GM18498 (cell line): Measurements from ENCODE around the gene ABLIM3.
A peak's percentile ranks its signal among the peaks of the same experiment; 100 is the strongest.

ENCODE experiments used
- ATAC-seq: cut with Tn5 transposase; IDR thresholded peaks from one replicate; pipeline ENCODE4 v1.9.1; 2021; ENCODE audit warnings: mild to moderate bottlenecking, moderate library complexity; ENCODE audit not compliant: unreplicated experiment

The ABLIM3 gene

GRCh38 chr5:149215478-149216090 is 74.3 kb downstream of the ABLIM3 start:
- ATAC-seq = no peak

GRCh38 chr5:149216496-149216895 is 75.2 kb downstream of the ABLIM3 start:
- ATAC-seq = no peak

- no peak for ATAC-seq
These were observed 76.0 kb downstream of the ABLIM3 start for GRCh38 chr5:149217096-149217802.

GRCh38 chr5:149217803-149218155 is 76.5 kb downstream of the ABLIM3 start:
- ATAC-seq = no peak

GRCh38 chr5:149219584-149219983 is 78.3 kb downstream of the ABLIM3 start:
- ATAC-seq = no peak

GRCh38 chr5:149220750-149221149 is 79.5 kb downstream of the ABLIM3 start:
- no peak for ATAC-seq

GRCh38 chr5:149221326-149221725 is 80.0 kb downstream of the ABLIM3 start:
- no peak for ATAC-seq

GRCh38 chr5:149221731-149222342 is 80.5 kb downstream of the ABLIM3 start:
- ATAC-seq = no peak

- ATAC-seq = no peak
These were observed 82.0 kb downstream of the ABLIM3 start for GRCh38 chr5:149223081-149223848.

- ATAC-seq = no peak
These were observed 83.0 kb downstream of the ABLIM3 start for GRCh38 chr5:149224282-149224681.

- ATAC-seq = no peak
These were observed 86.0 kb downstream of the ABLIM3 start for GRCh38 chr5:149227168-149227826.

- no peak for ATAC-seq
These were observed 87.5 kb downstream of the ABLIM3 start for GRCh38 chr5:149228618-149229297.

GRCh38 chr5:149229298-149229937 is 88.1 kb downstream of the ABLIM3 start:
- ATAC-seq = no peak

- ATAC-seq = no peak
These were observed 94.5 kb downstream of the ABLIM3 start for GRCh38 chr5:149235841-149236240.

- ATAC-seq = no peak
These were observed 96.4 kb downstream of the ABLIM3 start for GRCh38 chr5:149237662-149238061.

- no peak for ATAC-seq
These were observed 97.2 kb downstream of the ABLIM3 start for GRCh38 chr5:149238540-149238939.

- no peak for ATAC-seq
These were observed 98.6 kb downstream of the ABLIM3 start for GRCh38 chr5:149239917-149240316.

- ATAC-seq = peak; percentile 79
These were observed 99.2 kb downstream of the ABLIM3 start for GRCh38 chr5:149240354-149240998.

GRCh38 chr5:149242339-149242738 is 101.0 kb downstream of the ABLIM3 start:
- no peak for ATAC-seq
